Activated T-cell treated with anti-CD3 and anti-CD28 coated beads for 24 hours (primary cell): Measurements from ENCODE around the gene AFF4.
"Not testable (repeated sequence)": the region's sequence is repeated elsewhere in the genome, so short reads cannot be mapped to it uniquely, and the experiment has no call there.

ENCODE experiments used
- DNase-seq: peaks from one replicate; pipeline ENCODE4 v3.0.0-alpha.2; 2020; ENCODE audit warnings: low read depth

The AFF4 gene

DNA sequence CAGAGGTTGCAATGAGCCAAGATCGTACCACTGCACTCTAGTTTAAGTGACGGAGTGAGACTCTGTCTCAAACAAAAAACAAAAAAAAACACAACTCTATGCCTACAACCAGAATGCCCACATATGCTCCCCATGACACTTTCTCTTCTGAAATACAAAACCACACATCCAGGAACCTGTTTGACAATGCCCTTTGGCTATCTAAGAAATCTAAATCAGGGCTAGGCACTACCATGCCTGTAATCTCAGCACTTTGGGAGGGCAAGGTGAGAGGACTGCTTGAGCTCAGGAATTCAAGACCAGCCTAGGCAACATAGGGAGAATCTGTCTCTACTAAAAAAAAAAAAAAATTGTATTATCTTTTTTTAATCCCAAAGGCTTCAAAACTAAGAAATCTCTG lies 10.6 kb downstream of the AFF4 start:
- DNase-seq, result no peak

DNA sequence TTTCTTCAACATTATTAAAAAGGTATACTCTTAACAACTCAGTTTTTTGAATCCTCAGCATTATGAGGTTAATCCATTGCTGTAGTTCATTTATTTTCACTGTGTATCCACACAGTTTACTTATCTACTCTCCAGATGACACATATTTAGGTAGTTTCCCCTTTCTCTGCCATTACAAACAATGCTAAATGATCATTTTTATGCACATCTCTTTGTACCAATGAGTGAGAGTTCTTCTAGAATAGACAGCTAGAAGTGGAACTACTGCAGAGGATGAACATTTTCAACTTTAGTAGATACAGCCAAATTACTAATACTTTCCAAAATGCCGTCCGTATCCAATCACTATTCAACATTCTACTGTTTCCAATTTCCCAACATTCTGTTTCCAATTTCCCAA lies 11.5 kb downstream of the AFF4 start:
- DNase-seq, result no peak

DNA sequence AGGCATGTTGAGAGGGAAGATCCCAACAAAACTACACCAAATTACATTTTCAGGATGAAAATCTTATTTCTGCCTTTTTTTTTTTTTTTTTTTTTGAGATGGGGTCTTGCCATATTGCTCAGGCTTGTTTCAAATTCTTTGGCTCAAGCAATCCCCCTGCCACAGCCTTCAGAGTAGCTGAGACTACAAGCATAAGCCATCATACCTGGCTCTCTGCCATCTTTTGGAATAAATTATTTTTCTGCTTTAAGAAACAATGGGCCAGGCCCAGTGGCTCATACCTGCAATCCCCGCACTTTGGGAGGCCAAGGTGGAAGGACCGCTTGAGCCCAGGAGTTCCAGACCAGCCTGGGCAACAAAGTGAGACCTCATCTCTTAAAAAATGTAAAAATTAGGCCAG lies 14.3 kb downstream of the AFF4 start:
- DNase-seq, result no peak

DNA sequence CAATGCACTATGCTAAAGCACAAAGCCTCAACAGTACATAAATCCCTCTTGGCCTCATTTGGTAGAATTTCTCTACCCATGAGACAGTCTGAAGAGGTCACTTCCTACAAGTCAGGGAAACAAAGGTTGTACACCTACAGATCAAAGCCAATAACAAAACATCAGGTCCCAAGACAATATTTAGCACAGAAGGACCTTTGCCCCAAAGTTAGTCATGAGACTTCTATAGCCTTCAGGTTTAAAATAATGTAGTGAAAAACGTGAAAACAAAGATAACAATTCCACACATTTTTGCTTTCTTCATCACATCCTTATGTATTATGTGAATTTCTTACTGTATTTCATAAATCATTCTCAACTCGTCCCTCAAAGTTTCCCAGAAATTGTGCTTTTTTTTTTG lies 15.8 kb downstream of the AFF4 start:
- DNase-seq, result no peak

DNA sequence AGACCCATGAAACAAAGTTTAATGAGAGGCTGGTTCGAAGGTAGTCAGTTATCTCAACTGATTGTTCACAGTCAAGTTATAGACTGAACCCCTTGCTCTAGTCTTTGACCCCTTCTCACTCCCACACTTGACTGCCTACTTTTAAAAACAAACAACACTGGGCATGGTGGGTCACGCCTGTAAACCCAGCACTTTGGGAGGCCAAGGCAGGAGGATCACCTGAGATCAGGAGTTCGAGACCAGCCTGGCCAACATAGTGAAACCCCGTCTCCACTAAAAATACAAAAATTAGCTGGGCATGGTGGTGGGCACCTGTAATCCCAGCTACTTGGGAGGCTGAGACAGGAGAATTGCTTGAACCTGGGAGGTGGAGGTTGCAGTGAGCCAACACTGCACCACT lies 18.1 kb downstream of the AFF4 start:
- not testable (repeated sequence) for DNase-seq

DNA sequence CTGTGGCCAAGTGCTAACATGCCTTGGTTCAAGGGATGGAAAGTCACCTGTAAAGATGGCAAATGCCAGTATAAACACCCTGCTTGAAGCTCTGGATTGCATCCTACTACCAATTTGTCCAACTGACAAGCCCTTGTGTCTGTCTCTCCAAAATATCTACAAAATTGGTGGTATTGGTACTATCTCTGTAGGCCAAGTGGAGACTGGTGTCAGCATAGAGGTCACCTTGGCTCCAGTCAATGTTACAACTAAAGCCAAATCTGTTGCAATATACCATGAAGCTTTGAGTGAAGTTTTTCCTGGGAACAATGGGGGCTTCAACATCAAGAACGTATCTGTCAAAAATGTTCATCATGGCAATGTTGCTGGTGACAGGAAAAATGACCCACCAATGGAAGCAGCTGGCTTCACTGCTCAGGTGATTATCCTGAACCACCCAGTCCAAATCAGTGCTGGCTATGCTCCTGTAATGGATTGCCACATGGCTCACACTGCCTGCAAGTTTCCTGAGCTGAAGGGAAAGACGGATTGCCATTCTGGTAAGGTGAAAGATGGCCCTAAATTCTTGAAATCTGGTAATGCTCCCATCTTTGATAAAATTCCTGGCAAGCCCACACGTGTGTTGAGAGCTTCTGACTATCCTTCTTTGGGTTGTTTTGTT lies 19.9 kb downstream of the AFF4 start:
- DNase-seq, result no peak

DNA sequence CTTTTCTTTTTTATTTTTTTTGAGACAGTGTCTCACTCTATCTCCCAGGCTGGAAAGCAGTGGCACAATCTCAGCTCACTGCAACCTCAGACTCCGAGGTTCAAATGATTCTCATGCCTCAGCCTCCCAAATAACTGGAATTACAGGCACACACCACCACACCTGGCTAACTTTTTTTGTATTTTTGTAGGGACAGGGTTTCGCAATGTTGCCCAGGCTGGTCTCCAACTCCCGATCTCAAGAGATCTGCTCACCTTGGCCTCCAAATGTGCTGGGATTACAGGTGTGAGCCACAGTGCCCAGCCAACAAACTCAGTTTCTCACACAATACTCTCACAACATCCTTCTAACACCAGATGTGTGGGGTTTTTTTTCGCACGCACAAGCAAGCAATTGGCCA lies 22.1 kb downstream of the AFF4 start:
- no peak for DNase-seq

DNA sequence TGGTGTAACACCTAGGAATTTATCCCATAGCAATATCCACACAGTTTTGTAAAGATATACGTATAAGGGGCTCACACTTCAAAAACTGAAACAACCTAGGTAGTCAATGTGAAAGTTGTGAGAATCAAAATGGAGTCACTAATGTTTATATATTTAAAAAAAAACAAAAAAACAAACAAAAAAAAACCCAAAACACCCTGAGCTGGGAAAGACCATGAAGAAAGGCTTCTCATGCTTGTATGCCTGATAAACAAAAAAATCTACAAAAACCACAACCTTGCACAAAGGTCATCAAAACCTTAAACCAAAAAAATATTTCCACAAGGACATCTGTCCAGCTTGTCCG lies 35.4 kb downstream of the AFF4 start:
- DNase-seq, result no peak

DNA sequence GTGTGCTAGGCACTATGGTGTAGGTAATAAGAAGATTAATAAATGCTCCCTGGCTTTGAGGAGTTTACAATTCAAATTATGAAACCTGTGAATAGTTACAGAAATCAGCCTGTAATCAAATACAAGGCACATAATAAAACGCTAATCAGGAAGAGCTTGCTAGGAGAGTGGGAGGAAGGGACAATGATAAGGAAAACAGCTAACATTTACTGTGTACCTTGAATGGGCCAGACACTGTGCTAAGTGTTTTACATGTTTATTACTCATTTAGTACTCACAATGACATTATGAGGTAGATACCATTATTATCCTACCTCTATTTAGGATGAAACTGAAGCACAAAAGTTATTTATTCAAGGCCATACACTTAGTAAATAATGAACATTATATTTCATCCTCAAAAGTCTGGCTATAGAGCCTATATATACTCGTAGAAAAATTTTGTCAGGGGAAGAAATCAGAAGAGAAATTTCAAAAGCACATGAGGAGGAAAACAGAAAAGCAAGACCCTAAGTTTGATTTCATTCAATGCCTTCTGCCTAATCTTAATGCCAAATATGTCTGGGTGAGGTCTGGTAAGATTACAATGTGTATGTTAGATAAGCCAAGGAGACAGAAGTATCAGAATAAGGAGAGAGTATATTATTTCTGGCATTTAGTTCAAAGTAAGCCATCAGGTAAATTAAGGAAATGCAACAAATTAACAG lies 35.9 kb downstream of the AFF4 start:
- no peak for DNase-seq

DNA sequence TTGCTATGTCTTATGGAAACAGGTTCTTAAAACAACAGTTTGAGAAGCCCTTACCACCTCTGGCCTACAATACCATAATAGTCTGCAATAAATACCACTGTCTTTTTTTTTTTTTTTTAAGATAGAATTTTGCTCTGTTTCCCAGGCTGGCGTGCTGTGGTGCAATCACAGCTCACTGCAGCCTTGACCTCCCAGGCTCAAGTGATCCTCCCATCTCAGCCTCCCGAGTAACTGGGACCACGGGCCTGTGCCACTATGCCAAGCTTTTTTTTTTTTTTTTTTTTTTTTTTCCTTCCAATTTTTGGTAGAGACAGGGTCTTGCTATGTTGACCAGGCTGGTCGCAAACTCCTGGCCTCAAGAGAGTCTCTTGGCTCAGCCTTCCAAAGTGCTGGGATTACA lies 37.0 kb downstream of the AFF4 start:
- no peak for DNase-seq

DNA sequence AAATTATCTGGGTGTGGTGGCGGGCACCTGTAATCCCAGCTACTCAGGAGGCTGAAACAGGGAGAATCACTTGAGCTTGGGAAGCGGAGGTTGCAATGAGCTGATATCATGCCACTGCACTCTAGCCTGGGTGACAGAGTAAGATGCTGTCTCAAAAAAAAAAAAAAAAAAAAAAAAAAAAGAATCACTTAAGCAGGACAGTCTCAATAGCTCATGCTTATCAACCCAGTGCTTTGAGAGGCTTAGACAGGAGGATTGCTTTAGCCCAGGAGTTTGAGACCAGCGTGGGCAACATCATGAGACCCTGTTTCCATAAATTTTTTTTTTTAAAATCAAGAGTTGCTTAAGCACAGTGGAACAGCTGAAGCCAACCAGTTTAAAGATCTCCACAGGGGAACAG lies 47.3 kb downstream of the AFF4 start:
- DNase-seq, result no peak

DNA sequence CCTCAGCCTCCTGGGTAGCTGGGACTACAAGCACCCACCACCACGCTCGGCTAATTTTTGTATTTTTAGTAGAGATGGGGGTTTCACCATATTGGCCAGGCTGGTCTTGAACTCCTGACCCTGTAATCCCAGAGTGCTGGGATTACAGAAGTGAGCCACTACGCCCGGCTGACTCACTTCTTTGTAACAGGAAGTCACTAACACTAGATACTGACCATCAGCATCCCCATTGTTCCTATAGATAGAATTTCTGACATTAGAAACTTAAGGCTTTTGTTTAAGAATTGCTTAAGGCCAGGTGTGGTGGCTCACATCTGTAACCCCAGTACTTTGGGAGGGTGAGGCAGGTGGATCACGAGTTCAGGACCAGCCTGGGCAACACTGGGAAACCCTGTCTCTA lies 47.8 kb downstream of the AFF4 start:
- no peak for DNase-seq

DNA sequence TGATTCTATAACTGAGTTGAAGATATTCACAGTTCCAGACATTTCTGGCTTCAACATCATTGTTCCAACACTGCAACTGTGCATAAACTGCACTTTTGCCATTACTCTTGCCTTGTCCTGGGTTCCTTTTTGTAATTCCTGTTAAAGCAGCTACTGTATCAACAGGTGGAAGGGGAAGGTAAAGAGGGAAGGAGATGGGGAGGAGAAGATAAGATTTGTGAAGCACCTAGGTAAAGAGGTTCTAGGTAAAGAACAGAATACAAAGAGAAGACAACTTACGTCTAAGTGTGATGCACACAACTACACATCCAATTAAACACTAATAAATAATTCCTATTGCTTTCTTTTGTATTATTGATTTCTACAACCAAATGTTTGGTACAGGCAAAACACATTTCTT lies 53.7 kb downstream of the AFF4 start:
- DNase-seq, result no peak

DNA sequence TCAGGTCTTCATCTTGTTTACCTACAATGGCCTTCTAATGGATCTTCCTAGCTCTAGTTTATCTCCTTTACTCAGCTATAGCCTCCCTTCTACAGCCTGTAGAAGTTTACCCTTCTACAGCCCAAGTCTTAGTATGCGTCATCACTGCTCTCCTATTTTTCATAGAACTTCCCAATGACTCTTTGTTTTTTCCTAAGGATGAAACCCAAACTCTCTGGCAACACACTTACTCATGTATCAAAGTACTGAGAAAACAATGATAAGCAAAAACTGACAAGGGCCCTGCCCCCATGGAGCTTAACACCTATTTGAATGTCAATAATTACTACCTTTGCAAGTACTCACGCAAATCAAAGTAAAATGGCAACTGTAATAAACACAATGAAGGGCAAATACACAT lies 56.3 kb downstream of the AFF4 start:
- DNase-seq, result no peak

DNA sequence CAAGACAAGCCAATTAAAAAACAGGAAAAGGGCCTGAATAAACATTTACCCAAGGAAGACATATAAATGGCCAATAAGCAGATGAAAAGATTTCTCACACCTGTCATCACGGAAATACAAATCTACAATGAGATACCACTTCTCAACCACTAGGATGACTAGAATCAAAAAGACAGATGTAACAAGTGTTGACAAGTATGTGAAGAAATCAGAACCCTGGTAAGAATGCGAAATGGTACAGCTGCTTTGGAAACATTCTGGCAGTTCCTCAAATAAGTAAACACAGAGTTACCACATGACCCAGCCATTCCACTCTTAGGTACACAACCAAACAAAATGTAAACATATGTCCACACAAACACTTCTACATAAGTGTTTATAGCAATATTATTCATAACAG lies 57.5 kb downstream of the AFF4 start:
- DNase-seq, result no peak

DNA sequence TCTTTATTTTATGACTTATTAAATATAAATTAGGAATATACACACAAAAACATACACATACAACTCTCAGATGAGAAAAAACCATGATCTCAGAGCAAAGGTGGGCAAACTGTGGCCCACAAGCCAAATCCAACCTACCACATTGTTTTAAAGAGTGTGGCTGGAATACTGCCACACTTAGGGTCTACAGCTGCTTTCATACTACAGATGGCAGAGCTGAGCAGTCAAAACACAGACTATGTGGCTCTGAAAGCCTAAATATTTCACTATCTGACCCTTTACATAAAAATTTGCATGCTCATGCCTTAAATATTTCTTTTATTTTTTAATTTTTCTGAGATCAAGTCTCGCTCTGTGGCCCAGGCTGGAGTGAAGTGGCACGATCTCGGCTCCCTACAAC lies 61.7 kb downstream of the AFF4 start:
- no peak for DNase-seq

DNA sequence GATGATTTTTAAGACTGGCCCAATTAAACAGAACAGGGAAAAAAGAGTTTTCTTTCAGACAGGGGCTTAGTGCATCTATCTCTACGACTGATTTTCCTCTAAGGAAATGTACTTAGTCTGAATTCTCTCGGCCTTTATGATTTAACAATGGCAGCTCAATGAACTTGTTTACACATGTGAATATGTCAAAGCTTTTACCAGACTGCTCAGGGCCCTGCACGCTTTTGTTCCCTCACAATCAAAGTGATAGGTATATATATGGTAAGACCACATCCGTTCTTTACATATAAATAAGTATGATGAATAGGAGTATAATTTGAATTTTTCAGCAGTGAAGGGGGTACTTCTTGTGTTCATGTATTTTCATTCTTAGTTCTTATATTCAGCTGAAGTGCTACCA lies 62.4 kb downstream of the AFF4 start:
- no peak for DNase-seq

DNA sequence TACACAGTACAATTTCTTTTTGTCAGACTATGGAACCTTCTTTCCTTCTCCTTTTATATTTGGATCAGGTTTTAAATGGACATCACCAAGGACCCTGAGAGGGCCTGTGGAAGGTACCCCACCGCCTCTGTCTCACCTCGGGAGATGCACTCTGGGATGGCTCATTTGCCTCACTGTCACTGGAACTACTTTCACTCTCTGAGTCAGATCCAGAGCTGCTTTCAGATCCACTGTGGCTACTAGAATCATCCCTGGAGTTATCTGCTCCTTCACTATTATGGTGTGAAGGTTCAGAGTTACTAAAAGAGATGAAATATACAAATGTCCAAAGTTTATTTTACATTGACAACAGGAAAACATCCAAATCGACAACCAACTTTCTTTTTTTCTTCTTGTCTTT lies 65.3 kb downstream of the AFF4 start:
- DNase-seq, result no peak

DNA sequence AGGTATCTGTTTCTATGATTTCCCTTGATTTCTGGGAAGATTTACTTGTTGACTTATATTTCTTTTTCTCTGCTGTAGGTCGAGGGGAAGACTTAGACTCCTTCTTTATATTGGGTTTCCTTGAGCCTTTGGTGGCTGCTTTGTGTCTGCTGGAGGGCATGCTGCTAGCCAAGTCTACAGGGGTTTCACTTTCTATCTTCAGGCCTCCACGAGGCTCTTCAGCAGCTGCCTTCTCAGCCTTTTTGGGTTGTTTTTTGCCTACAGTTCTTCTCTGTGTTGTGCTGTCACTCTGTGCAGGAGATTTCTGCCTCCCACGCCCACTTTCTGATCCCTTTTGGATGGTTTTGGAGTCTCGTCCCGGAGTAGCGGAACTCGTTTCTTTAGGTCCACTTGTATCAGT lies 66.7 kb downstream of the AFF4 start:
- no peak for DNase-seq

DNA sequence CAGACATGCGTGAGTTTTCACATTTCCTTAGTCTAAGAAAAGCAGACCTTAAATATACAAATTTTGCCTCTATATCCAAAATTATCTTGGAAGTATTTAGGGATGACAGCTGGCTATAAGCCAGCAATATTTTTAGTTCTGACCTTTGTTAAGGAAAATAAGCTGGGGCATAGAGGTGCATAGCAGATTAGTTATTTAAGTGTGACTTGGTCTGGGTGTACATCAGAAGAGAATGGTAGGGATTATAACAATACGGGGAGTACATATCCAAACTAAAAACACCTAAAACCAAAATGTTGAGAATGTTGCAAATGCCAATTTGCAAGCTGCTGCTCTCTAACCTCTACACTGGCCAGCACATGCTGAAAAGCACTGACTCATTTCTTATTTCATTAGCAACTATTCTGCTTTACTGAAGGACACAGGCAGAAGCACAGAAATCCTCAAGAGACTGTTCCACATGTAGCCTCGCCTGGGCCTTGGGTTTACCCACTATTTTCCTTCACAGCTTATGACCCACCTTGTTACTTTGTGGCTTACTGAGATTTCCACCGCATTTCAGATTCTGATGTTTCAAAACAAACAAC lies 67.6 kb downstream of the AFF4 start:
- DNase-seq, result no peak

DNA sequence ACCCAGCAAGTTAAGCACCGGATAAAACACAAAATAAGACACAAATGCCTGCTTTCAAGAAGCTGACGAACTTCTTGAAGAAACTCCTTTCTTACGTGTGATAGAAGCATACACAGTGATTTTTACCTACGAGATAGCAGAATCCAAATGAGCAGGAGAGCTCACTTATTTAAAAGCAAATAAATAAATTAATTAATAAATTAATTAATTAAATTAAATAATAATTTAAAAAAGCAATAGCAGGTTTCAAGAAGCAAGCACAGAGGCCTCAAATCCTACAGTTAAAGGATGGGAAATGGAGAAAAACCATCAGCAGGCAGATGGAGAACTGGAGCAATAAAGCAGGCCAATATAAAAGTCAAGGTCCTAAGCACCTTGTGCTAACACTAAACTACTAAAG lies 72.6 kb downstream of the AFF4 start:
- no peak for DNase-seq

DNA sequence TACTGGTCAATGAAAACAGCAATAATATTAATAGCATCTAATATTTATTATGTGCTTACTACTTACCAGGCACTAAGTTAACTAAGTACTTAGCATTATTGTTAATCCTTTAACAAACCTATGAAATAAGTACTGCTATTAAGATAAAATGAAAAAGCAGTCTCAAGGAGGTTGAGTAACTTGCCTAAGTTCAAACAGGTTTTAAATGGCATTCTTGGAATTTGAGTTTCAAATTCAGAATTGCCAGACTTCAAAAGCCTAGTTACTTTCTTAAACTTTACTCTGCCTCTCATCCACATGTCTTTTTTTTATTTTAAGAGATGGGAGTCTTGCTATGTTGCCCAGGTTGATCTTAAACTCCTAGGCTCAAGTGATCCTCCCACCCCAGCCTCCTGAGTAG lies 73.9 kb downstream of the AFF4 start:
- no peak for DNase-seq

DNA sequence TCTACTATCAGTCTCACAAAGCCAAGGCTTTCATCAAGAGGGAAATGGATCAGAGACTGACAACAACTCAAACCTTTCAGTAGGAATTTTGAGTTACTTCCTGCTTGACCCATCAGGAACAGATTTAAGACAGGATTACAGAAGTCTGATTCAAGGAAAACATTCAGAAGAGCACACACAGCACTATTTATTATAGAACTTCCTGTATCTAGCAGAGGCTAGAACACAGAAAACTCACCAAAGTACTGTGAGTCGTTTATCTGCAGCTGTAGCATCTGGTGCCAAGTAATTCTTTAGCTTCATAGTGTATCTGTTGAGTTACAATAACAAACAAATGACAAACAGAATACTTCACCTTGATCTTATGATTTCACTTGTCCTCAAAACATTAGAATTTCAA lies 76.2 kb downstream of the AFF4 start:
- no peak for DNase-seq
